NB4 (cell line): ENCODE measurements around the gene OPHN1.

ENCODE experiments used
- POLR2A ChIP-seq: IDR thresholded peaks from 2 replicates; pipeline ENCODE4 v1.6.1; 2011; ENCODE audit warnings: mild to moderate bottlenecking; ENCODE audit not compliant: insufficient read length; ENCODE audit errors: extremely low read depth
- TF ChIP-seq, protein P1 (sequence below): IDR thresholded peaks from one replicate; pipeline ENCODE4 v1.5.1; 2012; ENCODE audit warnings: low read depth, low read length

DNA sequence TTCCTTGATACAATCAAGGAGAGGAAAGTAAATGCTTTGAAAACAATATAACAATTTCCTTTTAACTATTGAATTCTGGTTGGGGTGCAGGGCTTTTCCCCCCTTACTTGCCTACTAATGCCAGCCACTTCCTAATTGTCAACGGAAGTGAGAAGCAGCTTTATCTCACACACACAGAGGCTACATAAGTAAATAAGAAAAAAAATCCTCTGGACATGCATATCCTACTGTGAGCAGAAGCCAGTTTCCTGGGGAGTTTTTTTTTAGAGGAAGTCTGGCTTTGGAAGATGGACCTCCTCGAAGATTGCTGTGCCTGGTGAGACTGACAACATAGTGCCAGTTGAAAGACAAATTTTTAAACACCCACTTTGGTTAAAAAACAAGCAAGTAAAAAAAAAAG, 180.6 kb downstream of the OPHN1 start:
- TF ChIP-seq POLR2A: no peak
- TF ChIP-seq, protein P1, sequence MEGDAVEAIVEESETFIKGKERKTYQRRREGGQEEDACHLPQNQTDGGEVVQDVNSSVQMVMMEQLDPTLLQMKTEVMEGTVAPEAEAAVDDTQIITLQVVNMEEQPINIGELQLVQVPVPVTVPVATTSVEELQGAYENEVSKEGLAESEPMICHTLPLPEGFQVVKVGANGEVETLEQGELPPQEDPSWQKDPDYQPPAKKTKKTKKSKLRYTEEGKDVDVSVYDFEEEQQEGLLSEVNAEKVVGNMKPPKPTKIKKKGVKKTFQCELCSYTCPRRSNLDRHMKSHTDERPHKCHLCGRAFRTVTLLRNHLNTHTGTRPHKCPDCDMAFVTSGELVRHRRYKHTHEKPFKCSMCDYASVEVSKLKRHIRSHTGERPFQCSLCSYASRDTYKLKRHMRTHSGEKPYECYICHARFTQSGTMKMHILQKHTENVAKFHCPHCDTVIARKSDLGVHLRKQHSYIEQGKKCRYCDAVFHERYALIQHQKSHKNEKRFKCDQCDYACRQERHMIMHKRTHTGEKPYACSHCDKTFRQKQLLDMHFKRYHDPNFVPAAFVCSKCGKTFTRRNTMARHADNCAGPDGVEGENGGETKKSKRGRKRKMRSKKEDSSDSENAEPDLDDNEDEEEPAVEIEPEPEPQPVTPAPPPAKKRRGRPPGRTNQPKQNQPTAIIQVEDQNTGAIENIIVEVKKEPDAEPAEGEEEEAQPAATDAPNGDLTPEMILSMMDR: no peak
